ENCODE data around the gene LZTS2.

Gene LZTS2

DNA sequence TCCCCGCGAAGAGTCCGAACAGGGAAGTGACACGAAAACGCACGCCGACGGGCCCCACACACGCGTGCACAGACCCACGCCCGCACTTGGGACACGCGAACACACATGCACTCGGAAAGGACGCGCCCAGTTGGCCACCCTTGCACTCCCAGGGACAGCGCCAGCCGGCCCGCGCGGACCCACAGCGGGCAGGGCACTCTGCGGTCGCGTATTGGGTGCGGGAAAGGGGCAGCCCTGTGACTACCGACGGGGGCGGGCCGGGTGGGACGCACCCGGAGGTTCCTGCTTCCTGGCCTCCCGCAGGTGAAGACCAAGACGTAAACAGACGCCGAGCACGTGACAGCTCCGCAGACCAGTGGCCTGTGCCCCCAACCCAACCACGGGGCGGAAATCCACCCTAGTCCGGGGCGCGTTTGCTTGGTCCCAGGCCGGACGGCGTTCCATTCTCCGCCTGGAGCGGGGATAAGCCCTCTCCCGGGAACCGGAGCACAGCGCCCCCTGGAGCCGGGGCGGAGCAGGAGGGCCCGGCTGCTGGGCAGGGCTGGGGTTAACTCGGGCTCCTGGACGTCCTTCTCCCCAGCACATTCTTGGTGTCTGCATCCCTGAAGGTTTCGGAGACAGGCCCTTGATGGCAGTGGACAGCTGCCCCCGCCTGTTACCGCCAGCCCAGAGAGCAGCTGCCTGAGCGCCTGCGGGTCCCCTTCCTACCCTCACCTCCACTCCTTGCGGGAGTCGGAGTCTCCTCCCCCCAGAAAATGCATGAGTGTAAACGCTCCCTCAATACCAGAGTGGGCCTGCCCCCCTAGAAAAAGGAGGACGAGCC, 2.0 kb upstream of the LZTS2 start:
- peak overlapping the region; percentile 85 for H3K4me3 ChIP-seq
- TF ChIP-seq, protein P1, sequence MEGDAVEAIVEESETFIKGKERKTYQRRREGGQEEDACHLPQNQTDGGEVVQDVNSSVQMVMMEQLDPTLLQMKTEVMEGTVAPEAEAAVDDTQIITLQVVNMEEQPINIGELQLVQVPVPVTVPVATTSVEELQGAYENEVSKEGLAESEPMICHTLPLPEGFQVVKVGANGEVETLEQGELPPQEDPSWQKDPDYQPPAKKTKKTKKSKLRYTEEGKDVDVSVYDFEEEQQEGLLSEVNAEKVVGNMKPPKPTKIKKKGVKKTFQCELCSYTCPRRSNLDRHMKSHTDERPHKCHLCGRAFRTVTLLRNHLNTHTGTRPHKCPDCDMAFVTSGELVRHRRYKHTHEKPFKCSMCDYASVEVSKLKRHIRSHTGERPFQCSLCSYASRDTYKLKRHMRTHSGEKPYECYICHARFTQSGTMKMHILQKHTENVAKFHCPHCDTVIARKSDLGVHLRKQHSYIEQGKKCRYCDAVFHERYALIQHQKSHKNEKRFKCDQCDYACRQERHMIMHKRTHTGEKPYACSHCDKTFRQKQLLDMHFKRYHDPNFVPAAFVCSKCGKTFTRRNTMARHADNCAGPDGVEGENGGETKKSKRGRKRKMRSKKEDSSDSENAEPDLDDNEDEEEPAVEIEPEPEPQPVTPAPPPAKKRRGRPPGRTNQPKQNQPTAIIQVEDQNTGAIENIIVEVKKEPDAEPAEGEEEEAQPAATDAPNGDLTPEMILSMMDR (IDR thresholded peaks at IDR 0.05) = peak; percentile 79
- H3K27ac ChIP-seq = peak overlapping the region; percentile 99 to 100
- peak; percentile 92 for DNase-seq (ENCODE audit: low spot score)

DNA sequence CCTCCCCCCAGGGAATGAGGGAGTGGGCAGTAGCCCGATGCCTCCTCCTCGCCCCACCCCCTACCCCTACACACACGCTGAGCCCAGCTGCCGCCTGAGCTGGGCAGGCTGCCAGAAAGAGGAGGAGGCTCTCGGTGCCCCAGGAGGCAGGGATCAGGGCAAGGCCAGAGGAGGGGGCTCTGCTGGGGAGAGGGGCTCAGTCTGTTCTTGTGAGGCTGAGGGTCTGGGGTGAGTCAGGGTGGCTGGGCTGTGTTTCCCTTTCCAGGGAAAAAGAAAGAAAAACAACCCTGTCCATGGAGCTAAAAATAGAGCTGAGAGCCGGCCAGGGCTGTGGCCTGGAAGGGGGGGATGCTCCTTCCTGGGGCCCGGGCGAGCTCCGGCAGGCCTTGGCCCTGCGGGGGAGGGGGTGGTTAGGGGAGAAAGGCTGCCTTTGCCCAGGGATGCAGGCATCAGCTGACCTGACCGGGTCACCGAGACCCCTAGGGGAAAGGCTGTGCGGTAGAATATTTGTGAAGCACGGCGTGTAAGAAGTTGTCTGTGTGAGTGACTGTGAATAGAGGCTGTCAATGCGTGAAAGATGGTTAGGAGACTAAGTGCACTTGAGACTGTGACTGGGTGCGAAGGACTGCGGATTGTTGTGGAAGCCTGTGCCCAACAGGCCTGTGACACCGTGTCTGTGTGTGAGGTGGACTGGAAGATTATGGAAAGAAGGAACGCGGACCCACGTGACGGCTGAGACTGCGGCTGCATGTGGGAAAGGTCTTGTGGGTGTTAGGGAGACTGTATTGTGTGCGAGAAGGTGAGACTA, 1.2 kb upstream of the LZTS2 start:
- Histone ChIP-seq H3K4me3 (peak overlapping the region; percentile 85), H3K27ac (peak overlapping the region; percentile 99 to 100)
- TF ChIP-seq, protein P1 (IDR thresholded peaks at IDR 0.05) = no peak
- DNase-seq (ENCODE audit: low spot score) = peak; percentile 91

DNA sequence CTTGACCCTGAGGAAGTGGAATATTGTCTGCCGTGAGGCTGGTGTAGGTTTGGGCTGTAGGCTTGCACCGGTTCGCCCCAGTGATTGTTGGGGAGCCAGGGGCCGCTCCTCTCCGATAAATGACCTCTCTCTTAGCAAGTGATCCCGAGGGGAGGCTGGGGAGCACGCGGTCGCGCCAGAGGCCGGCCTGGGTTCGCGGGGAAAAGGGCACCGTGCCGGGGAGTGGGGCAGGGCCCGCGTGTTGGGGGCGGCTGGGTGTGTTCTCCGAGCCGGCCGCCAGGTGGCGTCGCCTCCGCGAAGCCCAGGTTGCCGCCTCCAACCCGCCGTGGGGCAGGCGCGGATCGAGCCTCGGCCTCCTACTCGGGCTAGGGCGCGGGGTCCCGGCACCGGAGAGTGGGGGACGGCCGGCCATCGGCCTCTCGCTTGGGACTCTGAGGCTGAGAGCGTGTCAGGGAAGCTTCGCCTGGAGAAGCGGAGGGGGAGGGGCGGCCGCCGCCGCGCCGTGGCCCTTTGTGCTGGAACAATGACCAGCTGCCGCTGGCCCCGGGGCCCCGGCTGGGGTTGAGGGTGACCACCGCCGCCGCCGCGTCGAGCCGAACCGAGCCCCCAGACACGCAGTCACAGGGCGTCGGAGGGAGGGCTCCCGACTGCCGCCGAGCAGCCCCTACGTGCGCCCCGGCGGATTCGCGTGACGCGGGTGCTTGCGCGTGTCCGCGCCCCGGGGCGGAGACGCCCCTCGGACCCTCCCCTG, 442 bp upstream of the LZTS2 start:
- Histone ChIP-seq H3K27ac (peak overlapping the region; percentile 99 to 100), H3K4me3 (peak overlapping the region; percentile 85)
- TF ChIP-seq, protein P1 (IDR thresholded peaks at IDR 0.05) = peak; percentile 98
- peak; percentile 89 for DNase-seq (ENCODE audit: low spot score)

DNA sequence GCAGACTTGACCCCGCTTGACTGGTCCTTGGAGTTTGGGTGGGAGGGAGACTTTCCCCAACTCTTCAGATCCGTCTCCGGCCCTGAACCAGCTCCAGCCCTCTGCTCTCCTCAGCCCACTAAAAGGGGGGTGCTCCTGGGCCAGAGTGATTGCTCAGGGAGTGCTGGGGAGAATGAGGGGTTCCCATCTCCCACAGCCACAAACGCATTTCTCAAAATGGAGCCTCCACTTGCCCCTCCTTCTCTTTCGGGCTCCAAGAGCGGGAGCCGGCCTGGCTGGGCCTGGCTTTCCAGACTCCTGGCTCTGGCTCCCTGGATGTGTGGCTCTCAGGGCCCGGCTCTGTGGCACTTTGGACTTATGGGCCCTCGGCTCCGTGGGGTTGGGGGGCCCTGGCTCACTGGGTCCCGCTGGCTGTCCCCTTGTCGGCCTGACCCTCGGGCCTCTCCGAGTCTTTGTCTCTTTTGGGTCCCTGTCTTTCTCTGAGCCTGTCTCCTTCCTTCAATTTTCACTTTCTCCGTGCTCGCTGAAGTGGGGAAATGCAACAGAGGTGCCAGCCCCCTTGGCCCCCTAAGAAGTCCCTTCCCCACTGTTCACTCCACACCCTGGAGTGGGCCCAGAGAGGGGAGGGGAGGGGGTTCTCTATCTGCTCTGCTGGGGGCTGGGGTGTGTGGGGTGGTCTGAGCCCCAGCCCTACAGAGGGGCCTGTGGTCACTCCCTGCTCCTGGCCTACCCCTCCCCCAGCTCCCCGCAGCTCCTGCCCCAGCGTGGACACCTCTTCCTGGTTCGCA, 713 bp downstream of the LZTS2 start:
- TF ChIP-seq, protein P1 (IDR thresholded peaks at IDR 0.05) = no peak
- Histone ChIP-seq H3K4me3 (peak overlapping the region; percentile 85), H3K27ac (peak overlapping the region; percentile 99 to 100)
- peak; percentile 82 for DNase-seq (ENCODE audit: low spot score)

DNA sequence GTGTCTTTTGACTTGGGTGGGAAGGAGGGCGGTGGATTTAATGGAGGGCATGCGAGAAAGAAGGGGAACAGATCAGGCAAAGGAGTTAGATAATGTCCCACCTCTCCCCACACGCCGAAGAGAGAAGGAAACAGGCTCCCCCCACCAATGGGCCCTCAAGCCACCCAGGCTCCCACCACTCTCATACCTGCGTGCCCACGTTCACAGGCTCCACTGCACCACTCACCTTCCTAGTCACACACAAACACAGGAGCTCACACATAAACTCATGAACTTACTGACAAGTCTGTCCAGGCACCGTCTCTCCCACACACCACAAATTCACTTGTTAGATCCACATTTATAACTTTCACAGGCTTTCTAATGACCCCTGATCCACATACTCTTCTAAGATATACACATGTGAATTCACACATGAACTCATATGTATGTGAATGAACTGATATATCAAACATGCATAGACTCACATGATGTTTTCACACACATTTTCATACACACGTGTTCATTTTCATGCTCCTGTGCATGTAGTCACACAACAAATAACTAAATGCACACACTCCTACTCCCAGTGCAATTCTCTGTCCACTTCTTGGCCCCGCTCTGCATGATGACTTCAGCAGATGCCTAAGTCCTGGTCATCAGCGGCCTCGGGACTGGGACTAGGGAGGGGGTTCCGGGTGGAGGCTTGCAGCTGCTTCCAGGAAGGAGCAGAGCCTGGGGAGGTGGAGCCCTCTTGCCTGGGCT, 1.5 kb downstream of the LZTS2 start:
- Histone ChIP-seq H3K4me3 (peak overlapping the region; percentile 85), H3K27ac (peak overlapping the region; percentile 99 to 100)
- DNase-seq (ENCODE audit: low spot score) = peak; percentile 95
- TF ChIP-seq, protein P1 (IDR thresholded peaks at IDR 0.05) = no peak

DNA sequence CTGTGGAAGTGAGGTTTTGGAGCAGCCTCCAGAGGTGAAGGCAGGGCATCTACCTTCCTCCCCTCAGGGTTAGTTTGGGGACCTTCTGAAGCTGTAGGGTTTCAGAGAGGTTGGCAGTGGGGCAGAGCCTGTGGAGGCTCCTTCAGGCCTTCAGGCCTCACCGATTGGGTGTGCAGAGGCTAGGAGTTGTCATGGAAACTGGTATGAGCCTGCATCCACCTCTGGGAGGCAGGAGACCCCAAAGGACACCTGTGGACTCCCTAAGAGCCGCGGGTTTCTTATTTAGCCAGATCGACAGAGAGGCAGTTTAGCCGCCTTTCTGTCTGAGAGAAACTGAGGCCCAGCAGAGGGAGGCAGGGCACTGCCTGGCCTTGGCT, 2.0 kb downstream of the LZTS2 start:
- peak overlapping the region; percentile 85 for H3K4me3 ChIP-seq
- TF ChIP-seq, protein P1 (IDR thresholded peaks at IDR 0.05) = no peak

More for the DNA sequence above, 2.0 kb downstream of the LZTS2 start:
- peak overlapping the region; percentile 99 to 100 for H3K27ac ChIP-seq
- no peak for DNase-seq (ENCODE audit: low spot score)

All from coronary artery (tissue), 2 donors.